M059J (cell line): ENCODE results near the gene NSUN7. TPM values are rescaled to one million over a fixed set of nuclear protein-coding genes. Genes with fewer than 3 reads are reported as not detected.
A peak's percentile ranks its signal among the peaks of the same experiment; 100 is the strongest.

Source experiments
- DNase-seq: peaks from one replicate; pipeline ENCODE4 v3.0.0-alpha.2; 2012; ENCODE audit warnings: low read depth
- total RNA-seq: library from RNA; depleted of rRNA; stranded (reverse); fragments of >200 nt; shearing (Covaris generic); gene quantifications from 2 replicates; pipeline ENCODE4 v1.2.3, GENCODE V29; 2014

Gene NSUN7
- total RNA-seq, 1 experiment from 2014 or later, result 5.9 TPM

- DNase-seq, result no peak
These were observed 15.3 kb upstream of the NSUN7 start for GRCh38 chr4:40734497-40734896.

GRCh38 chr4:40736910-40737309 lies 12.8 kb upstream of the NSUN7 start:
- peak; percentile 60 for DNase-seq

GRCh38 chr4:40737879-40738278 lies 11.9 kb upstream of the NSUN7 start:
- DNase-seq, result no peak

- no peak for DNase-seq
These were observed 10.4 kb upstream of the NSUN7 start for GRCh38 chr4:40739347-40739746.

GRCh38 chr4:40744218-40744617 lies 5.5 kb upstream of the NSUN7 start:
- DNase-seq, result no peak

GRCh38 chr4:40745285-40745984 lies 4.3 kb upstream of the NSUN7 start:
- no peak for DNase-seq

- no peak for DNase-seq
These were observed 2.4 kb upstream of the NSUN7 start for GRCh38 chr4:40747207-40747835.

- peak; percentile 30 for DNase-seq
These were observed 905 bp downstream of the NSUN7 start for GRCh38 chr4:40750461-40751258.

- no peak for DNase-seq
These were observed 5.9 kb downstream of the NSUN7 start for GRCh38 chr4:40755616-40756015.

- DNase-seq, result peak; percentile 58
These were observed 13.5 kb downstream of the NSUN7 start for GRCh38 chr4:40763228-40763716.

- DNase-seq, result peak; percentile 3
These were observed 19.5 kb downstream of the NSUN7 start for GRCh38 chr4:40769266-40769665.

GRCh38 chr4:40778090-40778489 lies 28.3 kb downstream of the NSUN7 start:
- DNase-seq, result no peak

- no peak for DNase-seq
These were observed 33.1 kb downstream of the NSUN7 start for GRCh38 chr4:40782876-40783275.

GRCh38 chr4:40785727-40786126 lies 36.0 kb downstream of the NSUN7 start:
- DNase-seq, result no peak

GRCh38 chr4:40788331-40788730 lies 38.6 kb downstream of the NSUN7 start:
- DNase-seq, result no peak

GRCh38 chr4:40789031-40789430 lies 39.3 kb downstream of the NSUN7 start:
- no peak for DNase-seq

- DNase-seq, result no peak
These were observed 40.0 kb downstream of the NSUN7 start for GRCh38 chr4:40789771-40790170.

GRCh38 chr4:40800064-40800463 lies 50.3 kb downstream of the NSUN7 start:
- no peak for DNase-seq

- no peak for DNase-seq
These were observed 54.8 kb downstream of the NSUN7 start for GRCh38 chr4:40804598-40804997.

GRCh38 chr4:40808926-40809457 lies 59.2 kb downstream of the NSUN7 start:
- DNase-seq, result no peak

- DNase-seq, result no peak
These were observed 62.2 kb downstream of the NSUN7 start for GRCh38 chr4:40811956-40812355.

- DNase-seq, result no peak
These were observed 62.6 kb downstream of the NSUN7 start for GRCh38 chr4:40812386-40812785.
